ENCODE data around the gene ZNF385C.
"Not testable (repeated sequence)": the region's sequence is repeated elsewhere in the genome, so short reads cannot be mapped to it uniquely, and the experiment has no call there.

ZNF385C gene

GRCh38 chr17:42025191-42025579 lies 73.1 kb downstream of the ZNF385C start:
- Histone ChIP-seq H3K36me3 (ENCODE audit: insufficient read depth, low read length) (peaks cover 18% of the 10 kb centered on the region), H3K9ac (ENCODE audit: low read depth, low read length) (no peak overlapping the region), H3K4me1 (ENCODE audit: insufficient read depth, low read length) (peaks cover 33% of the 10 kb centered on the region), H3K9me3 (ENCODE audit: control insufficient read depth, insufficient read depth, low read length) (no peaks in the 10 kb centered on the region)

- Histone ChIP-seq H3K9ac (ENCODE audit: low read depth, low read length) (no peak overlapping the region), H3K4me1 (ENCODE audit: insufficient read depth, low read length) (peaks cover 31% of the 10 kb centered on the region), H3K36me3 (ENCODE audit: insufficient read depth, low read length) (peaks cover 18% of the 10 kb centered on the region), H3K9me3 (ENCODE audit: control insufficient read depth, insufficient read depth, low read length) (no peaks in the 10 kb centered on the region)
Observed at GRCh38 chr17:42023524-42024349, 74.5 kb downstream of the ZNF385C start.

DNA sequence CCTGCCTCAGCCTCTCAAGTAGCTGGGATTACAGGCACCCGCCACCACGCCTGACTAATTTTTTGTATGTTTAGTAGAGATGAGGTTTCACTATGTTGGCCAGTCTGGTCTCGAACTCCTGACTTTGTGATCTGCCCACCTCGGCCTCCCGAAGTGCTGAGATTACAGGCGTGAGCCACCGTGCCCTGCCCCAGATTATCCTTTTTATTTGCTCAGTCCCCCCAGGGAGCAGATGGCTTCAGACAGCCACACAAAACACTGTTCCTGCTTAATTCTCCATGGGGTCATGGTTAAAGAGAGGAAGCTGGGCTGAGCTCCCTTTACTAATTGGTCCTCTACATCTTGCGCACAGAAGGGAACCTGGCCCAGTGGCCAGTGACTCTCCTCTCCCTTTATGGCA lies 77.4 kb downstream of the ZNF385C start:
- Histone ChIP-seq H3K4me1 (ENCODE audit: insufficient read depth, low read length) (peaks cover 13% of the 10 kb centered on the region), H3K9ac (ENCODE audit: low read depth, low read length) (peak overlapping the region; percentile 96; the same call in 1 of the 2 replicates), H3K36me3 (ENCODE audit: insufficient read depth, low read length) (peaks cover 18% of the 10 kb centered on the region)
- not testable (repeated sequence) for H3K9me3 ChIP-seq (ENCODE audit: control insufficient read depth, insufficient read depth, low read length)

GRCh38 chr17:42019509-42020404 lies 78.5 kb downstream of the ZNF385C start, which contains the start of gene NKIRAS2:
Gene NKIRAS2 (plus strand): TSS chr17:42020090. CDS start chr17:42021578, 1,488 bp downstream.
- H3K9me3 ChIP-seq (ENCODE audit: control insufficient read depth, insufficient read depth, low read length): no peaks in the 10 kb centered on the region
- peaks cover 9% of the 10 kb centered on the region for H3K4me1 ChIP-seq (ENCODE audit: insufficient read depth, low read length)
- peaks cover 12% of the 10 kb centered on the region for H3K36me3 ChIP-seq (ENCODE audit: insufficient read depth, low read length)
- peak within 1 kb of the TSS; percentile 96 for H3K9ac ChIP-seq (ENCODE audit: low read depth, low read length)

DNA sequence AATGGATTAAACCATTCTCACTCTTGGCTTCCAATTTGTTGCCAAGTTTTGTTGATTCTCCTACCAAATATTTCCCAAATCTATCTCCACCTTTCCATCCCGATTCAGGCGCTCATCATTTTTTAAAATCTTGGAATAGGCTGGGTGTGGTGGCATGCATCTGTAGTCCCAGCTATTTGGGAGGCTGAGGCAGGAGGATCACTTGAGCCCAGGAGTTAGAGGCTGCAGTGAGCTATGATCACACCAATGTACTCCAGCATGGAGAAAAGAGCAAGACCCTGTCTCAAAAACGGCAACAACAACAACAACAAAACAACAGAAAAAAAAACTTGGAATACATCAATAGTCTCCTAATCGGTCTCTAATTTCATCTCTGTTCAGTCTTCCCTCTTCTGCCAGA lies 79.3 kb downstream of the ZNF385C start:
- H3K4me1 ChIP-seq (ENCODE audit: insufficient read depth, low read length): peaks cover 5% of the 10 kb centered on the region
- no peaks in the 10 kb centered on the region for H3K9me3 ChIP-seq (ENCODE audit: control insufficient read depth, insufficient read depth, low read length)
- no peak overlapping the region for H3K9ac ChIP-seq (ENCODE audit: low read depth, low read length)
- H3K36me3 ChIP-seq (ENCODE audit: insufficient read depth, low read length): peaks cover 8% of the 10 kb centered on the region

DNA sequence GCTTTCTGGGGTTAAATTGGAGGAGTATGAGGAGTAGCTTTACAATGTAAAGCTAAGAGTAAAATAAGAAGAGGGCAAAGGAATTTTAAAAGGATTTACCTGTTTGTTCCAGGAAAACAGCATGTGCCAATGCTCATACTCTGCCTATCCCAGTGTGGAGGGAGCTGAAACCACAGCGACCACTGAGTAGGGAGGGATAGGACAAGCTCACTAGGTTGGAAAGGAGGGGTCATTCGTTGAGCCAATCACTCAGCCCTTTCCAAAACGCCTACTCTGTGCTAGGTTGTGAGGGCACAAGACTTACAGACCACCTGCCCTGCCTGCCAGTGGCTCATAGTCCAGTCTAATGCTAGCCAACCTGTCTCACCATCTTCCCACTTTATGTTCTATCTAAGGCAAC lies 79.9 kb downstream of the ZNF385C start:
- Histone ChIP-seq H3K9ac (ENCODE audit: low read depth, low read length) (peak overlapping the region; percentile 93), H3K4me1 (ENCODE audit: insufficient read depth, low read length) (peaks cover 8% of the 10 kb centered on the region), H3K36me3 (ENCODE audit: insufficient read depth, low read length) (peaks cover 6% of the 10 kb centered on the region), H3K9me3 (ENCODE audit: control insufficient read depth, insufficient read depth, low read length) (no peaks in the 10 kb centered on the region)

GRCh38 chr17:42017866-42018200 lies 80.4 kb downstream of the ZNF385C start:
- Histone ChIP-seq H3K36me3 (ENCODE audit: insufficient read depth, low read length) (peaks cover 4% of the 10 kb centered on the region), H3K4me1 (ENCODE audit: insufficient read depth, low read length) (peaks cover 12% of the 10 kb centered on the region), H3K9me3 (ENCODE audit: control insufficient read depth, insufficient read depth, low read length) (no peaks in the 10 kb centered on the region), H3K9ac (ENCODE audit: low read depth, low read length) (peak overlapping the region; percentile 93)

DNA sequence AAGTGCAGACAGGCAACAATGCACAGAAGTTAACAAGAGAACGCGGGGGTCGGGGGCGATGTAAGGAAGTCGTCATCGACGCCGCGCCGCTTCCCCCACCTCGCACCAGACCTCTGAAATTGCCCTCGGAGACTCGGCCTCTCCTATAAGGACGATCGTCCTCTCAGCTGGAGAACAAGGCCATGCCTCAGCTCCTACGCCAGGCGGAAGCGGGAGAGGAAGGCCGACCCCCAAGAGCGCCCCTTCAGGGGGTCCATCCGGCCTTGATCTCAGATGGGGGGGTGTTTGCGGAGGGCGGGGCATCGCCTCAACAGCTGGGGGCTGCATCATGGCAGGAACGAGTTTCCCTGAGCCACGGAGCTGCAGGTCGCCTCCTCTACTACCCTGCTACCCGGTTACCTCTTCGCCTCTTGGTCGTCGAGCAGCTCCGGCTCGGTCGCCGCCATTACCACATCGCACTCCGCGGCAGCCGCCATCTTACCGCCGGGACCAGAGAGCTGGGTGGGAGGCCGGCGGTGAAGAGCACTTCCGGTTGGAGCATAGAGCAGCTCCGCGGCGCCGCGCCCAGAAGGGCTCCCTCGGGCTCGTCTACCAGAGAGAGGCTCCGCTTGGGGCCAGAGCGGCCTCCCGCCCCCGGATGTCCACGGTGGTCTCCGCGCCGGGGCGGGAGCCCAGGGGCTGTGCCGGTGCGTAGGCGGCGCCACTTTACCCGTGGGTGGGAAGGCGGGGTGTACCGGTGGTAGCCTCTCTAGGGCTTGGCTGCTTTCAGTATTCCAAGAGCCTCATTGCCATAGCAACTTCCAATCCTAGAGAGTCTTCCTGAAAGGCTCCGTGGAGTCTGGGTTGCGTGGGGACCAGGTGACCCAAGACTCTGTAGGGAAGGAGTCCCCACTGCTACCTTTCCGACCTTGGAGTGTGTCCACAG lies 81.1 kb downstream of the ZNF385C start, which contains the start of gene DNAJC7:
DNAJC7 (minus strand) TSS at position 499 of the 925 bp plus-strand sequence; CDS start at position 476, 23 bp downstream.
- Histone ChIP-seq H3K4me1 (ENCODE audit: insufficient read depth, low read length) (peaks cover 12% of the 10 kb centered on the region), H3K9ac (ENCODE audit: low read depth, low read length) (peak within 1 kb of the TSS; percentile 93), H3K9me3 (ENCODE audit: control insufficient read depth, insufficient read depth, low read length) (no peaks in the 10 kb centered on the region), H3K36me3 (ENCODE audit: insufficient read depth, low read length) (peaks cover 4% of the 10 kb centered on the region)

DNA sequence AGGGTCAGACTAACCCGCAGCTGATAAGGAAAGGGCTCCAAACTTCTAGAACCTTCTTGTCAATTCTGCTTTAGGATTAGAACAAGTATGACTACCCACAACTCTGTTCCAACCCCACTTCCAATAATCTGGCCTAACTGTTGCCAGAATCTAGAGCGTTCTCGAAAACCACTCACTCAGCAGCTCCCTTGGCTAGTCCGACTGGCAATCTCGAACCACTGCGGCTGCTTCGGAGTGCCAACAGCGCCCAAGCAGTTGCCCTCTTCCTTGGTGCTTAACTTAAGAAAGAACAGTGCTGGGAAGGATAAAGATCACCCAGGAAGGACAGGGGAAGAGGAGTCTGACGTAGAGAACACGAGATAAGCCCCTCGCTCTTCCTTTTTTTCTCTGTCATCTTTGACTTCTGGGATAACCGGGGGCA lies 81.9 kb downstream of the ZNF385C start:
- Histone ChIP-seq H3K4me1 (ENCODE audit: insufficient read depth, low read length) (peaks cover 18% of the 10 kb centered on the region), H3K36me3 (ENCODE audit: insufficient read depth, low read length) (peaks cover under 1% of the 10 kb centered on the region; the same call in 1 of the 2 replicates), H3K9me3 (ENCODE audit: control insufficient read depth, insufficient read depth, low read length) (no peaks in the 10 kb centered on the region), H3K9ac (ENCODE audit: low read depth, low read length) (peak overlapping the region; percentile 93)

DNA sequence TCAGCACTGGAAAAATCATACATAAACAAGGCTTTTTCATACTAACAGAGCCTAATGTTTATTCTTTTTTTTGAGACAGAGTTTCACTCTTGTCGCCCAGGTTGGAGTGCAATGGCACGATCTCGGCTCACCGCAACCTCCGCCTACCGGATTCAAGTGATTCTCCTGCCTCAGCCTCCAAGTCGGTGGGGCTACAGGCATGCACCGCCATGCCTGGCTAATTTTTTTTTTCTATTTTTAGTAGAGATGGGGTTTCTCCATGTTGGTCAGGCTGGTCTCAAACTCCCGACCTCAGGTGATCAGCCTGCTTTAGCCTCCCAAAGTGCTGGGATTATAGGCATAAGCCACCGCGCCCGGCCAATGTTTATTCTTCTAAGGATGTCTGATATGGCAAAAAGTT lies 84.5 kb downstream of the ZNF385C start:
- H3K9ac ChIP-seq (ENCODE audit: low read depth, low read length); H3K9me3 ChIP-seq (ENCODE audit: control insufficient read depth, insufficient read depth, low read length); H3K36me3 ChIP-seq (ENCODE audit: insufficient read depth, low read length): not testable (repeated sequence)
- H3K4me1 ChIP-seq (ENCODE audit: insufficient read depth, low read length): peaks cover 25% of the 10 kb centered on the region

- H3K9me3 ChIP-seq (ENCODE audit: control insufficient read depth, insufficient read depth, low read length); H3K36me3 ChIP-seq (ENCODE audit: insufficient read depth, low read length); H3K9ac ChIP-seq (ENCODE audit: low read depth, low read length): not testable (repeated sequence)
- peaks cover 25% of the 10 kb centered on the region for H3K4me1 ChIP-seq (ENCODE audit: insufficient read depth, low read length)
Observed at GRCh38 chr17:42012363-42012762, 85.9 kb downstream of the ZNF385C start.

DNA sequence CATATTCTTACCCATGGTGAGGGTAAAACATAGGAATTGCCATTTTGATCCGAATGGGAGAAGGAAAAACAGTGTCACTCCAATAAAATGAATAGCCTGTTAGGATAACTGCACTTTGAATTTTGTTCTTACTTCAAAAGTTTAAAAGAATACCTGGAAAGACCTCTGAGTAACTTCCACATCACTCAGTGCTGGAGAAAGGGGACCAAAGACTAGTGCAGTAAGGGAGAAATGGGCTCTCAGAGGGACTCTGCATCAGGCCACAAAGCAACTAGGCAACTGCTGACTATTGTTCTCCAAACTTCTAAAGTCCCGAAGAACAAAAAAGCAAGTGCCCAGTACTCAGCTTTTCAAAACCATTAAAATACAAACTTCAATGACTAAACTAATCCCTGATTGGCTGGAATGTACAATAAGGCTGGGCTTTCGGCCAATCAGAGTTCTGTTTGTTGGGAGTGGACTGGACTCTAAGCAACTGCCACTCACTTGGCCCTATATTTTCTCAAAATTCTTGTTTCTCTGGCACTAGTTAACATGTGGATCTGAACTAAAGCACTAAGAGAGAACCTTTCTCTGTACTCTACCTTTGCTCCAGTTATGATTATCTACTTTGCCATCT lies 87.3 kb downstream of the ZNF385C start:
- Histone ChIP-seq H3K36me3 (ENCODE audit: insufficient read depth, low read length) (no peaks in the 10 kb centered on the region), H3K9me3 (ENCODE audit: control insufficient read depth, insufficient read depth, low read length) (no peaks in the 10 kb centered on the region), H3K4me1 (ENCODE audit: insufficient read depth, low read length) (peaks cover 25% of the 10 kb centered on the region), H3K9ac (ENCODE audit: low read depth, low read length) (no peak overlapping the region)

- H3K36me3 ChIP-seq (ENCODE audit: insufficient read depth, low read length); H3K9me3 ChIP-seq (ENCODE audit: control insufficient read depth, insufficient read depth, low read length); H3K9ac ChIP-seq (ENCODE audit: low read depth, low read length): not testable (repeated sequence)
- peaks cover 25% of the 10 kb centered on the region for H3K4me1 ChIP-seq (ENCODE audit: insufficient read depth, low read length)
Observed at GRCh38 chr17:42010266-42010680, 88.0 kb downstream of the ZNF385C start.
